ENCODE results near the gene C2orf78. TPM values are rescaled to one million over a fixed set of nuclear protein-coding genes. Genes with fewer than 3 reads are reported as not detected.
"Not testable (repeated sequence)": the region's sequence is repeated elsewhere in the genome, so short reads cannot be mapped to it uniquely, and the experiment has no call there.

C2orf78 gene, protein sequence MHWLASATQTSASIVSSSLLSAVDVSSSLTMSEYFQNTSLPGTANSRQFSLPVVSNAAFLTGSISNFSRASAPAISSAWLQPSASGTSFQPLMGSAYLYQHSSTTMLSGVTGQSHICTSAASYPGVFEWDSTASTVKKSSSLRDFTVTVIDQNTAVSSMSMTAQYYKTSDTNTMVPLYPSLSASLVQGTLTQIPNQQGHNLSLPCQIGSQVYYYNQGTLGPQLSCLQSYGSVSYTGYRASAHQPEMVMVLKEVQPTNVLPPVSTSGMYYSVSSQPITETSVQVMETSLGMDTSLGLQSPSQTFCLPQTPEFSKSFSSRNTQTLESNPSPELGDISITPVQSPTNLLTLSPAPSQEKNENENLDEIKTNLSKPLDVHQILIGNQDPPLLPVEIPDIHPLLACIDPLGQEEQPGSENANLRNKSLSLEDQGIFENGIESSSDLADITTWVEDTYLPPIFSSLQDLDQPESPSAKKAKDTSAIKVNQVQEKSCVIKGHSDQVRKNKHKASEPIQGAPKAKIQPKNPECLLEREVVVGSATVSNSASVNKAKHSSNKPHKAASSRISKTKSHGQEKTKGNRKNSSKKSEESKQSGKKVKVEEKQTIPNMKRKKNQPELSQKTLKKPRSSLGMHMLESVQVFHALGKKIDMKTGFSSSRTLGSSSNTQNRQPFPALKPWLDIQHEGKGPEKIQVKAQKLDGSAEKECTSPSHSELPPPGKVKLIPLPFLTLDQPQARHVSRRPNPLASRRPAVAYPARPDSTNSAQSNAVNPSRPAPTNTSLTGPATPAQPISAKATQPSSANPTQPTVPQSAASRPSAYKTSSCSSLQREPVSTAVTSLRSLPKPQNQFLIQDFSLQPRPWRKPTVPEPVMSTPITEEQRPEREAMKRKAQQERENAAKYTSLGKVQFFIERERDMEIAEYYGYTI
- total RNA-seq = not detected
- not detected for polyA plus RNA-seq
- 0 reads per million in 6 experiments for total RNA-seq

- POLR2A ChIA-PET, H3K36me3 Mint-ChIP-seq, H3K9me3 Mint-ChIP-seq, ATAC-seq, DNase-seq, H3K27me3 Mint-ChIP-seq, H3K4me3 Mint-ChIP-seq: not testable (repeated sequence)
- peak within 1 kb of the TSS in 1 of 10 donors; percentile 34 for H3K27ac Mint-ChIP-seq
- peaks cover 2 to 13% (median 8%) of the 10 kb centered on the region in 4 donors for H3K4me1 Mint-ChIP-seq
These were observed at the start of gene C2orf78 for GRCh38 chr2:73783883-73784282. Gene C2orf78 (plus strand): TSS chr2:73784183. CDS start chr2:73784310, 127 bp downstream.

DNA sequence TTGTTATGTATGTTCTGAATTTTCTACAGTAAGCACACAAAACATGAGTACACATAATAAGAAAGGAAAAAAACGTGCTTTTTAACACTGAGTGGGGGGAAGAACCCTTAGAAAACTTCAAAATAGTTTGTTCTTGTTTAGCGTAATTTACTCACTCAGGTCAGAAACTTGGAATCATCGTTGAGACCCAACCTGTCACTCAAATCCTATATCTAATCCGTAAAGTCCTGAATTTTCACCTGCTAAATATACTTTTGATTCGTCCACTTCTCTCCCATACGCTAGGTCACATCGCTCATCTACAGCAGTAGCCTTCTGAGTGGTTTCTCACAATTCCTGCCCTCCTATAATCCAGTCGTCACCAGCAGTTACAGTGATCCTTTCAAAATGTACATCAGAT lies 47.6 kb upstream of the C2orf78 start:
- peak overlapping the region; percentile 88 to 96 (median 94) for H3K27ac Mint-ChIP-seq
- DNase-seq = no peak
- peak overlapping the region; percentile 88 to 98 (median 95) for H3K4me3 Mint-ChIP-seq
- H3K9me3 Mint-ChIP-seq = peaks cover 0 to 6% (median 0%) of the 10 kb centered on the region in 9 donors
- ATAC-seq = no peak
- no peaks in the 10 kb centered on the region for H3K27me3 Mint-ChIP-seq
- peaks cover 15 to 28% (median 21%) of the 10 kb centered on the region in 4 donors for H3K4me1 Mint-ChIP-seq
- H3K36me3 Mint-ChIP-seq = peaks cover under 1 to 33% (median 11%) of the 10 kb centered on the region in 3 donors
- POLR2A ChIA-PET = interaction anchor here (0.9 to 1.8 kb wide), 4 partner anchors 351 to 720 kb away, joined by 3 to 16 read pairs (median 6); partner anchors contain the start of genes ALMS1, CCT7, INO80B and PRADC1

- peaks cover 17 to 28% (median 21%) of the 10 kb centered on the region in 4 donors for H3K4me1 Mint-ChIP-seq
- H3K4me3 Mint-ChIP-seq = peak within 1 kb of the TSS; percentile 88 to 98 (median 95)
- DNase-seq = peak; percentile 83 to 98 (median 94)
- H3K27me3 Mint-ChIP-seq = no peaks in the 10 kb centered on the region
- peak within 1 kb of the TSS; percentile 88 to 96 (median 94) for H3K27ac Mint-ChIP-seq
- peak; percentile 95 to 97 for ATAC-seq
- POLR2A ChIA-PET = interaction anchor here (0.8 to 1.8 kb wide), 14 partner anchors 10 to 1974 kb away, joined by 3 to 16 read pairs (median 4); partner anchors contain the start of genes ALMS1, CCT7, DUSP11 and FBXO41
- peaks cover 0 to 9% (median 0%) of the 10 kb centered on the region in 9 donors for H3K9me3 Mint-ChIP-seq
- peaks cover 8 to 31% (median 13%) of the 10 kb centered on the region in 3 donors for H3K36me3 Mint-ChIP-seq
These were observed 46.9 kb upstream of the C2orf78 start, which contains the start of gene TPRKB for GRCh38 chr2:73736855-73737779. Gene TPRKB (minus strand): TSS chr2:73737345. CDS start chr2:73734569, 2,776 bp downstream.

DNA sequence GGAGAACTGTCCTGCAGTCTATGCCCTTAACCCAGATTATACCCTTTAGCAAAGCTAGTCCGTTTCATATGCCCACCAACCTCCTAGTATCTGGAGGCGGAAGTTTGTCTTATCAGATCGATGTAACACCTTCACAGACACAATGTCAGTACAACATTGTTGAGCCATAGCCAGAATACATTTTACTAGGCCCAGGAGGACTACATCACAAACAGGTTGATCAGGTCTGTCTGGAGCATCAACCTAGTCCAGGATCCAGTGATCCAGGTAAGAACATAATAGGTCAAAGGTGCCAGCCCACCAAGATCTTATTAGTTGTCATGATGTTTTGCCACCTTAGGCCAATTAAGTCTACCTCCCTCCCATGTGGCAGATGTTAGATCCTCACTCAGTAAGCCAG lies 44.9 kb upstream of the C2orf78 start:
- peaks cover 0 to 9% (median 0%) of the 10 kb centered on the region in 9 donors for H3K9me3 Mint-ChIP-seq
- POLR2A ChIA-PET = no interaction called here
- ATAC-seq = no peak
- H3K4me1 Mint-ChIP-seq = peaks cover 17 to 28% (median 20%) of the 10 kb centered on the region in 4 donors
- H3K4me3 Mint-ChIP-seq = no peak overlapping the region
- no peak overlapping the region for H3K27ac Mint-ChIP-seq
- no peaks in the 10 kb centered on the region for H3K27me3 Mint-ChIP-seq
- no peak for DNase-seq
- H3K36me3 Mint-ChIP-seq = peaks cover 11 to 21% (median 12%) of the 10 kb centered on the region in 3 donors

DNA sequence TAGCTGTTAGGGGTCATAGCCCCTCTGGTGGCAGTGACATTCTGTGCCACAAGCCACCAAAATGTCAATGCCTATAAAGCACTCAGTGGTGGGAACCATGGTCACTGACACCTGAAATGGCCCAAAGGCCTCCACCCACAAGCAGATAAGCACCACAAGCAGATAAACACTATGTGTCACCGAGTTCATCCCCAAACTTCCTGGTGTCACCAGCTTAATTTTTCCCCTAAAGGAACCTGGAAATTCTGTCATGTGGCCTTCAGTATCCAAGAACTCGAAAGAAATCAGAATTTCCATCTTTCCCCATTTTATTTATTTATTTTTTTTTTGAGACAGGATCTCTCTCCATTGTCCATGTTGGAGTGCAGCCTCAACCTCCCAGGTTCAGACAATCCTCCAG lies 43.2 kb upstream of the C2orf78 start:
- Mint-ChIP-seq H3K4me3 (no peak overlapping the region), H3K4me1 (peaks cover 17 to 23% (median 20%) of the 10 kb centered on the region in 4 donors), H3K9me3 (peaks cover 0 to 9% (median 0%) of the 10 kb centered on the region in 9 donors), H3K27ac (peak overlapping the region in 1 of 10 donors; percentile 73), H3K27me3 (no peaks in the 10 kb centered on the region), H3K36me3 (peaks cover 15 to 29% (median 26%) of the 10 kb centered on the region in 3 donors)
- DNase-seq (no peak), ATAC-seq (no peak)
- POLR2A ChIA-PET = no interaction called here

- Mint-ChIP-seq H3K27ac (peak overlapping the region in 1 of 10 donors; percentile 14), H3K4me1 (peaks cover 0 to 6% (median 1%) of the 10 kb centered on the region in 4 donors), H3K27me3 (no peaks in the 10 kb centered on the region), H3K36me3 (peaks cover 24 to 78% (median 41%) of the 10 kb centered on the region in 3 donors), H3K4me3 (no peak overlapping the region), H3K9me3 (peaks cover 0 to 3% (median 0%) of the 10 kb centered on the region in 9 donors)
- DNase-seq = no peak
- POLR2A ChIA-PET = no interaction called here
- ATAC-seq = no peak
These were observed 37.7 kb upstream of the C2orf78 start for GRCh38 chr2:73746015-73746876.

DNA sequence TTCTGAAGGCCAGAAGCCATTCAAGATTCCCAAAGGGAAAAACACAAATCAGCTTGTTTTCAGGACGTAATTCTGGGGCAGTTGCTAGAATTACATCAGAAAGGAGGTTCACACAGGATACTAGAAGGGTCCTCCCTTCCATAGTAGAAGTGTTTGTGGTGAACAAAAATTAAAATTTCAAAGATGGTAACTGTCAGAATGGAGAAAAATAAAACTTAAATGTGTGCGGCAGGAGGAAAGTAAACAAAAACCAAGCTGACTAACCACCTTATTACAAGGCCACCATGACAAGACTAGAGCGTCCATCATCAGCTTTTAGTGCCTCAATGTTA lies 37.1 kb upstream of the C2orf78 start:
- DNase-seq = no peak
- Mint-ChIP-seq H3K9me3 (no peaks in the 10 kb centered on the region), H3K27ac (no peak overlapping the region), H3K27me3 (no peaks in the 10 kb centered on the region), H3K4me3 (no peak overlapping the region), H3K36me3 (peaks cover 18 to 75% (median 36%) of the 10 kb centered on the region in 3 donors), H3K4me1 (peaks cover 0 to 5% (median 1%) of the 10 kb centered on the region in 4 donors)
- ATAC-seq = no peak
- POLR2A ChIA-PET = interaction anchor here (0.8 kb wide), 1 partner anchor 9 kb away, joined by 4 read pairs; the partner anchor contains the start of gene TPRKB

DNA sequence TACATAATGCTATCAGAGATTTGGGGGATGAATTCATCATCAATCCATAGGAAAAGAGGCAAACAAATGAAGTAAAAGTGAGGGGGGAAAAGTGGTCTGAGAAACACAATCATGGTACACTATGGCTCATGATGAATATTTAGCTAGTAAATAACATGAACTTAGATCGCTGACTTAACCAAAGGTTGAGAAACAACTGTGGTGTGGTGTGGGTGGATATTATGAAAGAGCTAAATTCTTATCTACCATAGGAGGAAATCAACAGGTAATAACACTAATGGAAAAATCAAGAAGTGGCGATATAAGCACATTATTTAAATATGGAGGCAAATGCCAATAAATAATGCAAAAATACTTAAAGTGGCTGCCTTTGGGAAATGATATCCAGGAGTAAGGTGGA lies 34.7 kb upstream of the C2orf78 start:
- peaks cover 13 to 76% (median 30%) of the 10 kb centered on the region in 3 donors for H3K36me3 Mint-ChIP-seq
- DNase-seq (no peak), ATAC-seq (no peak)
- H3K4me1 Mint-ChIP-seq = peaks cover 0 to 6% (median 1%) of the 10 kb centered on the region in 4 donors
- H3K27ac Mint-ChIP-seq = no peak overlapping the region
- H3K4me3 Mint-ChIP-seq = no peak overlapping the region
- H3K9me3 Mint-ChIP-seq = peaks cover 0 to 3% (median 0%) of the 10 kb centered on the region in 9 donors
- POLR2A ChIA-PET = interaction anchor here (0.7 kb wide), 1 partner anchor 413 kb away, joined by 3 read pairs; no protein-coding TSS in a partner anchor
- H3K27me3 Mint-ChIP-seq = no peaks in the 10 kb centered on the region

GRCh38 chr2:73754332-73754731 lies 29.7 kb upstream of the C2orf78 start:
- H3K36me3 Mint-ChIP-seq = peaks cover 0 to 69% (median 20%) of the 10 kb centered on the region in 3 donors

GRCh38 chr2:73759285-73759764 lies 24.7 kb upstream of the C2orf78 start:
- peaks cover 0 to 5% (median 0%) of the 10 kb centered on the region in 9 donors for H3K9me3 Mint-ChIP-seq
- peaks cover 0 to 82% (median 20%) of the 10 kb centered on the region in 3 donors for H3K36me3 Mint-ChIP-seq
- peaks cover 0 to 4% (median 0%) of the 10 kb centered on the region in 4 donors for H3K4me1 Mint-ChIP-seq
- ATAC-seq = no peak
- DNase-seq = no peak
- H3K27me3 Mint-ChIP-seq = no peaks in the 10 kb centered on the region
- no peak overlapping the region for H3K4me3 Mint-ChIP-seq
- POLR2A ChIA-PET = no interaction called here
- H3K27ac Mint-ChIP-seq = peak overlapping the region in 2 of 10 donors; percentile 21 to 40

More at GRCh38 chr2:73754332-73754731, 29.7 kb upstream of the C2orf78 start:
- H3K4me3 Mint-ChIP-seq, DNase-seq, H3K4me1 Mint-ChIP-seq, H3K9me3 Mint-ChIP-seq, ATAC-seq, POLR2A ChIA-PET, H3K27me3 Mint-ChIP-seq: not testable (repeated sequence)
- H3K27ac Mint-ChIP-seq = peak overlapping the region in 2 of 10 donors; percentile 14 to 61
